Activated CD4-positive, alpha-beta T cell treated with anti-CD3 and anti-CD28 coated beads, Interleukin-2, amount 10 ng/mL, durations not matched to agents 24 days and 14 days (primary cell): ENCODE measurements around the gene RMND5A. TPM values are rescaled to one million over a fixed set of nuclear protein-coding genes. Genes with fewer than 3 reads are reported as not detected.
A peak's percentile ranks its signal among the peaks of the same experiment; 100 is the strongest.

Source experiments
- DNase-seq: peaks from one replicate; pipeline ENCODE4 v3.0.0; 2022
- H3K27ac Mint-ChIP-seq: one replicate; pipeline ENCODE4 v1.8.0; 2022; ENCODE audit warnings: mild to moderate bottlenecking, mixed read lengths
- H3K27me3 Mint-ChIP-seq: one replicate; pipeline ENCODE4 v1.8.0; 2022; ENCODE audit warnings: mixed read lengths
- H3K36me3 Mint-ChIP-seq: one replicate; pipeline ENCODE4 v1.8.0; 2022; ENCODE audit warnings: low read depth, mild to moderate bottlenecking, mixed read lengths
- H3K4me1 Mint-ChIP-seq: one replicate; pipeline ENCODE4 v1.8.0; 2021; ENCODE audit warnings: mixed read lengths
- H3K4me3 Mint-ChIP-seq: one replicate; pipeline ENCODE4 v1.8.0; 2022; ENCODE audit warnings: mild to moderate bottlenecking, moderate library complexity, mixed read lengths
- H3K9me3 Mint-ChIP-seq: one replicate; pipeline ENCODE4 v1.8.0; 2021; ENCODE audit warnings: mixed read lengths
- intact Hi-C: fragments of 100-400 bp; cut with micrococcal nuclease; formaldehyde crosslinking; loops from one replicate; pipeline ENCODE4 v1.15.1; 2023
- total RNA-seq: library from RNA; stranded (reverse); gene quantifications from 2 replicates; pipeline ENCODE4 v1.2.3, GENCODE V29; 2022

RMND5A gene
- total RNA-seq, 1 donor from 2014 or later = 46.4 TPM

GRCh38 chr2:86806059-86806857, 86.2 kb downstream of the RMND5A start:
- H3K27me3 Mint-ChIP-seq = peaks cover 45% of the 10 kb centered on the region
- no peaks in the 10 kb centered on the region for H3K9me3 Mint-ChIP-seq
- intact Hi-C loops = loop anchor here (2.0 kb wide), 1 partner anchor 41 kb away; no protein-coding TSS in a partner anchor
- peaks cover 24% of the 10 kb centered on the region for H3K4me1 Mint-ChIP-seq
- H3K27ac Mint-ChIP-seq = peak overlapping the region; percentile 11
- H3K4me3 Mint-ChIP-seq = peak overlapping the region; percentile 14
- DNase-seq = no peak
- no peaks in the 10 kb centered on the region for H3K36me3 Mint-ChIP-seq

- Mint-ChIP-seq H3K4me1 (peaks cover 24% of the 10 kb centered on the region), H3K27ac (no peak overlapping the region), H3K4me3 (peak overlapping the region; percentile 87), H3K9me3 (no peaks in the 10 kb centered on the region), H3K36me3 (no peaks in the 10 kb centered on the region), H3K27me3 (peaks cover 53% of the 10 kb centered on the region)
- DNase-seq = no peak
- intact Hi-C loops = loop anchor here (2.0 kb wide), 1 partner anchor 42 kb away; no protein-coding TSS in a partner anchor
Observed at GRCh38 chr2:86807133-86807467, 87.0 kb downstream of the RMND5A start.

GRCh38 chr2:86807468-86808275, 87.6 kb downstream of the RMND5A start:
- H3K4me1 Mint-ChIP-seq = peaks cover 24% of the 10 kb centered on the region
- no peaks in the 10 kb centered on the region for H3K9me3 Mint-ChIP-seq
- peaks cover 59% of the 10 kb centered on the region for H3K27me3 Mint-ChIP-seq
- intact Hi-C loops = loop anchor here (2.0 kb wide), 1 partner anchor 43 kb away; no protein-coding TSS in a partner anchor
- H3K4me3 Mint-ChIP-seq = peak overlapping the region; percentile 87
- DNase-seq = peak; percentile 78
- peak overlapping the region; percentile 31 for H3K27ac Mint-ChIP-seq
- no peaks in the 10 kb centered on the region for H3K36me3 Mint-ChIP-seq

GRCh38 chr2:86808315-86809161, 88.4 kb downstream of the RMND5A start:
- Mint-ChIP-seq H3K4me1 (peaks cover 24% of the 10 kb centered on the region), H3K9me3 (no peaks in the 10 kb centered on the region), H3K27ac (peak overlapping the region; percentile 18), H3K4me3 (peak overlapping the region; percentile 87), H3K27me3 (peaks cover 62% of the 10 kb centered on the region), H3K36me3 (no peaks in the 10 kb centered on the region)
- intact Hi-C loops = no loop called here
- DNase-seq = peak; percentile 97

- H3K4me3 Mint-ChIP-seq = peak overlapping the region; percentile 43
- peak; percentile 62 for DNase-seq
- no peaks in the 10 kb centered on the region for H3K36me3 Mint-ChIP-seq
- no peak overlapping the region for H3K27ac Mint-ChIP-seq
- peaks cover 24% of the 10 kb centered on the region for H3K4me1 Mint-ChIP-seq
- peaks cover 60% of the 10 kb centered on the region for H3K27me3 Mint-ChIP-seq
- intact Hi-C loops = no loop called here
- H3K9me3 Mint-ChIP-seq = no peaks in the 10 kb centered on the region
Observed at GRCh38 chr2:86809481-86810121, 89.5 kb downstream of the RMND5A start.

- H3K9me3 Mint-ChIP-seq = no peaks in the 10 kb centered on the region
- H3K27me3 Mint-ChIP-seq = peaks cover 42% of the 10 kb centered on the region
- H3K27ac Mint-ChIP-seq = no peak overlapping the region
- no peak for DNase-seq
- no peaks in the 10 kb centered on the region for H3K36me3 Mint-ChIP-seq
- peaks cover 4% of the 10 kb centered on the region for H3K4me1 Mint-ChIP-seq
- intact Hi-C loops = no loop called here
- no peak overlapping the region for H3K4me3 Mint-ChIP-seq
Observed at GRCh38 chr2:86815611-86816010, 95.5 kb downstream of the RMND5A start.

GRCh38 chr2:86818114-86818801, 98.2 kb downstream of the RMND5A start:
- no peak for DNase-seq
- H3K27ac Mint-ChIP-seq = no peak overlapping the region
- H3K4me3 Mint-ChIP-seq = no peak overlapping the region
- H3K36me3 Mint-ChIP-seq = no peaks in the 10 kb centered on the region
- H3K27me3 Mint-ChIP-seq = peaks cover 24% of the 10 kb centered on the region
- H3K4me1 Mint-ChIP-seq = peaks cover 4% of the 10 kb centered on the region
- intact Hi-C loops = no loop called here
- H3K9me3 Mint-ChIP-seq = peaks cover 3% of the 10 kb centered on the region

- Mint-ChIP-seq H3K9me3 (peaks cover 3% of the 10 kb centered on the region), H3K4me3 (no peak overlapping the region), H3K27me3 (peaks cover 23% of the 10 kb centered on the region), H3K36me3 (no peaks in the 10 kb centered on the region), H3K27ac (no peak overlapping the region), H3K4me1 (peaks cover 4% of the 10 kb centered on the region)
- DNase-seq = no peak
- intact Hi-C loops = no loop called here
Observed at GRCh38 chr2:86818957-86819356, 98.9 kb downstream of the RMND5A start.

GRCh38 chr2:86821306-86821705, 101.2 kb downstream of the RMND5A start:
- intact Hi-C loops = no loop called here
- Mint-ChIP-seq H3K27ac (no peak overlapping the region), H3K4me3 (no peak overlapping the region), H3K4me1 (peaks cover 12% of the 10 kb centered on the region), H3K36me3 (no peaks in the 10 kb centered on the region), H3K9me3 (peaks cover 3% of the 10 kb centered on the region), H3K27me3 (peaks cover 20% of the 10 kb centered on the region)
- no peak for DNase-seq

- peaks cover 14% of the 10 kb centered on the region for H3K4me1 Mint-ChIP-seq
- H3K27ac Mint-ChIP-seq = peak overlapping the region; percentile 2
Observed at GRCh38 chr2:86821842-86822241, 101.8 kb downstream of the RMND5A start.

GRCh38 chr2:86822668-86823345, 102.7 kb downstream of the RMND5A start:
- no peak overlapping the region for H3K27ac Mint-ChIP-seq
- no peaks in the 10 kb centered on the region for H3K36me3 Mint-ChIP-seq
- H3K4me3 Mint-ChIP-seq = no peak overlapping the region
- DNase-seq = no peak
- H3K9me3 Mint-ChIP-seq = peaks cover 3% of the 10 kb centered on the region
- H3K4me1 Mint-ChIP-seq = peaks cover 21% of the 10 kb centered on the region
- peaks cover 15% of the 10 kb centered on the region for H3K27me3 Mint-ChIP-seq
- intact Hi-C loops = no loop called here

More at GRCh38 chr2:86821842-86822241, 101.8 kb downstream of the RMND5A start:
- DNase-seq = no peak
- Mint-ChIP-seq H3K4me3 (no peak overlapping the region), H3K9me3 (peaks cover 3% of the 10 kb centered on the region), H3K36me3 (no peaks in the 10 kb centered on the region), H3K27me3 (peaks cover 18% of the 10 kb centered on the region)
- intact Hi-C loops = no loop called here

GRCh38 chr2:86825036-86825692, 105.1 kb downstream of the RMND5A start:
- Mint-ChIP-seq H3K27ac (no peak overlapping the region), H3K27me3 (peaks cover 7% of the 10 kb centered on the region), H3K36me3 (no peaks in the 10 kb centered on the region), H3K4me3 (peak overlapping the region; percentile 4), H3K9me3 (peaks cover 3% of the 10 kb centered on the region), H3K4me1 (peaks cover 23% of the 10 kb centered on the region)
- intact Hi-C loops = no loop called here
- DNase-seq = no peak
